Endothelial cell of umbilical vein (primary cell): ENCODE measurements around the gene ZNF99.

Experiments used
- POLR2AphosphoS5 ChIP-seq: IDR thresholded peaks from 2 replicates; pipeline ENCODE4 v1.6.1; 2012; ENCODE audit warnings: low read depth, mild to moderate bottlenecking, control low read depth, low read length, moderate library complexity; ENCODE audit not compliant: insufficient read depth
- TF ChIP-seq, protein P1 (sequence below), 2 donors: IDR thresholded peaks; 1 replicate in 1 of 2; 2 replicates in 1 of 2; pipeline ENCODE4 v1.5.1; 2011; ENCODE audit warnings: low read length in 2 of 2, mild to moderate bottlenecking in 2 of 2, moderate library complexity in 2 of 2, control low read depth in 1 of 2, inconsistent platforms in 1 of 2, low read depth in 1 of 2; ENCODE audit not compliant: insufficient read depth in 1 of 2; ENCODE audit errors: extremely low read depth in 1 of 2

GRCh38 chr19:22735911-22736645 lies 47.9 kb downstream of the ZNF99 start:
- TF ChIP-seq, protein P1, sequence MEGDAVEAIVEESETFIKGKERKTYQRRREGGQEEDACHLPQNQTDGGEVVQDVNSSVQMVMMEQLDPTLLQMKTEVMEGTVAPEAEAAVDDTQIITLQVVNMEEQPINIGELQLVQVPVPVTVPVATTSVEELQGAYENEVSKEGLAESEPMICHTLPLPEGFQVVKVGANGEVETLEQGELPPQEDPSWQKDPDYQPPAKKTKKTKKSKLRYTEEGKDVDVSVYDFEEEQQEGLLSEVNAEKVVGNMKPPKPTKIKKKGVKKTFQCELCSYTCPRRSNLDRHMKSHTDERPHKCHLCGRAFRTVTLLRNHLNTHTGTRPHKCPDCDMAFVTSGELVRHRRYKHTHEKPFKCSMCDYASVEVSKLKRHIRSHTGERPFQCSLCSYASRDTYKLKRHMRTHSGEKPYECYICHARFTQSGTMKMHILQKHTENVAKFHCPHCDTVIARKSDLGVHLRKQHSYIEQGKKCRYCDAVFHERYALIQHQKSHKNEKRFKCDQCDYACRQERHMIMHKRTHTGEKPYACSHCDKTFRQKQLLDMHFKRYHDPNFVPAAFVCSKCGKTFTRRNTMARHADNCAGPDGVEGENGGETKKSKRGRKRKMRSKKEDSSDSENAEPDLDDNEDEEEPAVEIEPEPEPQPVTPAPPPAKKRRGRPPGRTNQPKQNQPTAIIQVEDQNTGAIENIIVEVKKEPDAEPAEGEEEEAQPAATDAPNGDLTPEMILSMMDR (IDR thresholded peaks at IDR 0.05; ENCODE audit: extremely low read depth in 1 of 2, insufficient read depth in 1 of 2, low read depth in 1 of 2, low read length in 2 of 2): no peak
- TF ChIP-seq POLR2AphosphoS5: no peak
